ENCODE data around the gene PTPRN2.

PTPRN2 gene

DNA sequence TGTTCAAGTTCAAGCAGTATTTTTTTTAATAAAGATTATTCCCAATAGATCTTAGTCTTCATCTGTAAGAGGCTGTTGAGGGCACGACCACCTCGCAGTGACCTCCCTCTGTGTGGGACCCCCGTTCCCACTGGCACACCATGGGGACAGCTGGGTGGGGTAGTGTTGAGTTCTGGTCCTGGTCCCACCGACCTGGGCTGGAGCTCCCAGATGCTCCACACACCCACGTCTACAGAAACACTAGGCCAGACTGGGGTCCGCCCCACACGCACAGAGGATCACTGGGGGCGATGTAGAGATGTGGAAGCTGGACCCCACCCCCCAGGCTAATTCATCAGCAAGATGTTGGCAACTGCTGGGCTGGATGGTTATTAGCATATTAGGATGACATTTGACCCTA, 623.6 kb downstream of the PTPRN2 start:
- no peak for FAIRE-seq
- no peak for DNase-seq (ENCODE audit: insufficient read length, low spot score)
- no peak for TF ChIP-seq POLR2A (IDR thresholded peaks at IDR 0.05; ENCODE audit: low read depth, low read length)

DNA sequence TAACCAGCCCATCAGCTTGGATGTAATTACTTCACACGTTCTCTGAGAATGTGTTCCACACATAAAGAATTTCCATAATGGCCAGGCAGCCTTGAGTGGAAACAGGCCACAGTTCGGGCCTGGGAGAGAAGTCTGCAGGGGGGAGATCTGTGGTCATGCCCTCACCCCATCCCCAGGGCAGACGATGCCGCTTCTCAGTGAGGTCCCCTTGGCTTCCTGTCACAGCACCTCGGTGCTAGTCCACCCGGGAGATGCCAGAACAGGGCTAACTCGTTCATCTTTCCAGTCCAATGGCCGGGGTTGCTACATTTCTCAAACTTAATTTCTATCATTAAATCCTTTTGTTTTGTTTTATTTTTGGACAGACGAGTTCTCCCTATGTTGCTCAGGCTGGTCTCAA, 624.1 kb downstream of the PTPRN2 start:
- DNase-seq (ENCODE audit: insufficient read length, low spot score) (no peak), FAIRE-seq (no peak)

DNA sequence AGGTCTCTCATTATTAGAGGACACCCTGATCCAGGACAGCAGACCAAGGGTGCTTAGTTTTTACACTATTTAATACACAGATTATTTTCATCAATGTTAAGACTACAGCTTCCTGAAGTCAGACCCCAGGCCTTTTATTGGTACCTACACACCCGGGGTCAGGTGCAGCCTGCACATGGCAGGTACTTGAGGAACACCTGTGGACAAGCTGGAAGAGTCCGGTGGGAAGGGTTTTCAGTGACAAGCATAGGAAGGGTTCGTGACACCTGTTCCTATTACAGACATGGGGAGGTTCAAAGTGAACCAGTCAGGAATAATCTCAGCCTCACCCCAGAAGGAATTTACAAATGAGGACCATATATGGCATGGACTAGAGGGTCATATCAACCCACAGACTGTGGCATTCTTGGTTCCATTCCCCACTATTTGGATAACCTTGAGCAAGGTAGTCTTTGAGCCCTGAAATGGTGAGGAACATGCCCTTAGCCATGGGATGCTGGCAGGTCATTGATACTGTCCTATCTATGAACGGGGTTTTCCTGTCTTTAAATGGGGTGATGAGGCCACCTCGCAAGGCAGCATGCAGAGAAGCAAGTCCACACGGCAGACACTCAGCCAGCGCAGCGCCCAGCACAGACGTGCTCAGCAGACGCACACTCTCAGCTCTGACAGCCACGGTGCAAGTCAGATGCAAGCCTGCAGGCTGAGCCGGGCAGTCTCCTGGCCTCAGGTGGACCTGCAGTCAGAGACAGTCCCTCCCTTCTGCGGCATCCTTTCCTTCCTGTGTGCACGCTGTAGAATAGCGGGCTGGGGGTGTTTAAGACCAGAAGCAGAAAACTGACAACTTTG, 624.9 kb downstream of the PTPRN2 start:
- FAIRE-seq (no peak), DNase-seq (ENCODE audit: insufficient read length, low spot score) (no peak)
- TF ChIP-seq POLR2A (IDR thresholded peaks at IDR 0.05; ENCODE audit: low read depth, low read length), result no peak

More for the DNA sequence above, 624.1 kb downstream of the PTPRN2 start:
- TF ChIP-seq POLR2A (IDR thresholded peaks at IDR 0.05; ENCODE audit: low read depth, low read length), result no peak

DNA sequence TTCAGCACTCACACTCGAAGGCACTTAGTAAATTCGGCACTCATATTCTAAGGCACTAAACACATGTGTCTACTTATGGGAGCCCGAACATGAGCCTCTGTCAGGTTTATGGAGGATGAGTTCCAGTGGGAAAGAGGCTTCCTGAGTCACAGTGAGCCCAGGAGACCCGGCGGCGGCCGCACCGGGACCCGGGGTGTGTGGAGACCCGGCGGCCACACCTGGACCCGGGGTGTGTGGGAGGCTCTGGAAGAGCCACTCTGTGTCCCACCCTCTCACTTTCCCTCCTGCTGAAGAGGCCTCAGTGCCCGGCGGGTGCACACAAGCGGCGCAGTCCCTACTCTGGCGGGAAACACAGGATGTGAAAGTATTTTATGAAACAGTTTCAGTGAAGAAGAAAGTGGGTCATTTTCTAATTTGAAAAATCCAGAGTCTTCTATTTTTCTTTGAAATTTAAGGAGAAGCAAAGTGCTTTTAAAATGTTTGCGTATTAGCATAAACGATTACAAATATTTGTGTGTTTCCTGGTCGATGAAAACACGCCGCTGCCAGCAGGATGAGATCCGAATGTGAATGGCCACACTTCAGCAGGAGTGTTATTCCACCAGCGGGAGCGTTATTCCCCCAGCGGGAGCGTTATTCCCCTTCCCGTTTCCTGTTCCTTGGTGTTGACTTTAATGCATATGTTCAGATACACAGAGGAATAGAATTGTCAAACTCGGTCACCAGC, 625.7 kb downstream of the PTPRN2 start:
- TF ChIP-seq POLR2A (IDR thresholded peaks at IDR 0.05; ENCODE audit: low read depth, low read length), result no peak
- no peak for DNase-seq (ENCODE audit: insufficient read length, low spot score)
- no peak for FAIRE-seq

DNA sequence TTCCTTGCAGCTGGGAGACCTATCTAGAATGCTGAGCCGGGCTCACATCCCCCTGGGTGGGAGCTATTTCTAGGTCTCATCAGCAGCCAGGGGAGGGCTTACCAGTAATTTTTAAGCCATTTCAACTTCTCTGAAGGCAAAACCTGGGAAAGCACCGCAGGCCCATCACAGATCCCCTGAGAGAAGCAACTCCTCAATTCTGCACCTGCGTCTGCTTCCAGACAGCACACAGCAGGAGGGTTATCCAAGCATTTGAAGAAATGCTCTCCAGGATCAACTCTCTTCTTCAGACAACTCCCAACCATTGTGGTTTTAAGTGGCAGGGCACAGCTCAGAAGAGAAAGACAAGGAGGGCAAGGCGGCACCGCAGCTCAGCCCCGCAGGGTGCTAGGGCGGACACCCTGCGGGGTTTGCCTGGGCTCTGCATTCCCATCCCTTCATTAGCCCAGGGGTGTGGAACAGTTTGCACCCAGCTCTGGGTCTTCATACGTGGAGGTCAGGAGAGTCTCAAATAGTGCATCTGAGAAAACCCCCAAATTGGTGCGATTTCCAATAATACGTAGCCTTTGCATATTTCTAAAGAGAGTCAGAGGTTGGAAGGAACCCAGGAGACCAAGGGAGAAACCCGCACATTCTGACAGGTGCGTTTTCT, 632.1 kb downstream of the PTPRN2 start:
- no peak for TF ChIP-seq POLR2A (IDR thresholded peaks at IDR 0.05; ENCODE audit: low read depth, low read length)
- no peak for DNase-seq (ENCODE audit: insufficient read length, low spot score)
- FAIRE-seq, result no peak

DNA sequence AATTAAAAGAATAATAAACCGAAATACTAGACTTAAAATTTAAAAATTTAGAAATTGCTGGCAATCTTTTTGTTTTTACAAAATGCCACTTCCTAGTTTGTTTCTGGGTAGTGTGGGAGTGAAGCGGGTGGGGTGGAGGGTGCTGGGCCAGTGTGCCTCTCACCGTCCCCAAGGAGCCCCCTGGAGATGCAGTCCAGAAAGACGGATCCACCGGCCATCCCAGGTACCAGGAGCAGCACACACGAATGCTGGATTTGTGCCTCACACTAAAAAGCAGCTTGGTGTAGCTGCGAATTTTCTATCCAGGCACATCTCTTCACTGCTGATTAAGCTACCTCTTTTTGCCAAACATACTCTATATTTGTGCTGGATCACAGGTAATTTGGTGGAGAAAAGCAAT, 632.7 kb downstream of the PTPRN2 start:
- no peak for TF ChIP-seq POLR2A (IDR thresholded peaks at IDR 0.05; ENCODE audit: low read depth, low read length)
- FAIRE-seq, result no peak
- no peak for DNase-seq (ENCODE audit: insufficient read length, low spot score)

DNA sequence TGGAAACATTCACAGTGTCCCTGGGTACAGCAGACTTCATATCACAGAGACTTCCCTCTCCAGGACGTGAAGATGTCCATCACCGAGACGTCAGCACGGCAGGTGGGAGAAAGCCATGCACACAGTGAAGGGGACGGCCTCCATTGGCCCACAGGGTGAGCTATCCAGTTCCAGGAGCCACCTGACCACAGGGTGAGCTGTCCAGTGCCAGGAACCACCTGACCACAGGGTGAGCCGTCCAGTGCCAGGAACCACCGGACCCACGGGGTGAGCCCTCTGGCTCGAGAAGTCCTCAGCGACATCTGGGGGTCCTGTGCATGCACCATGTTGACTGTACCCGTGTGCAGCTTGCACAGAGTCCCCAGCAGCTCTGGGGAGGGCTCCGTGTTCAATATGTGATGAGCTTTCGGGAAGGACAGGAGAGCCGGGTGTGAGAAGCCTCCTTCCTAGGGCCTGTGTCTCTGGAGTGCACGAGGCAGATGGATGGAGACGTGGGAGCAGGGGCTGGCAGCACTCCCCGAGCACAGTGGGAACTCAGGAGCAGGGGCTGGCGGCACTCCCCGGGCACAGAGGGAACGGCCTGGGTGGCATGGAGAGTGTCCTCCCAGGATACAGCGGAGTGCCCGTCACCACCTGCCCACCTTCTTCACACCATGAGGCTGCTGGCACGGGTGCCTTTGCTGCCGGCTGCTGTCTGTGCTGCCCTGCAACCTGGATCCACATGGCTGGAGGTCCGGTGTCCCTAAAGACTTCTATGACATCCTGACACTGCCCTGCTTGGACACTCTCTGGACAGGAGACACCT, 634.6 kb downstream of the PTPRN2 start:
- FAIRE-seq (no peak), DNase-seq (ENCODE audit: insufficient read length, low spot score) (no peak)
- TF ChIP-seq POLR2A (IDR thresholded peaks at IDR 0.05; ENCODE audit: low read depth, low read length), result no peak

DNA sequence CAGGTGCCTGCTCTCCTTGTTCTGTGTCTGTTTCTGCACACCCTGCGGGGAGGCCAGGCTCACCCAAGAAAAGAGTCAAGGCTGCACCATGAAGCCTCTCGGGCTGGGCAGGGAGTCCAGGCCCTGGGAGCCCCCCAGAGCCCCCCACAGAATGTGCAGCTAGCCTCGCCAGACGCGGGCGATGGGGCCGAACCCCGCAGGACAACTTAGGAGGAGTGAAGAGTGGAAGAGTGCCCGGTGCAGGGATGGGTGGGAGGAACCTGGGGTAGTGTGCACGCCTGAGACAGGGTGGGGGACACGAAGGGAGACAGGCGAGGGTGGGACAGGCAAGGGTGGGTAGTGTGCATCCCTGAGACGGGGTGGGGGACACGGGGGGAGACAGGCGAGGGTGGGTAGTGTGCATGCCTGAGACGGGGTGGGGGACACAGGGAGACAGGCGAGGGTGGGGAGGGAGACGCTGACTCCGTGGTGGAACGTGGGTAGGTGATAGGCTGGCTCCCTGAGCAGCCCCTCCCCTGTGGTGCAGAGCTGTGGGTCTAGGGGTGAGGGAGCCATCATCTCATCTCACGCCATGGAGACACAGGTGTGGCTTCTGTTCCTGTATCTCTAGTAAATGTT, 635.5 kb downstream of the PTPRN2 start:
- TF ChIP-seq POLR2A (IDR thresholded peaks at IDR 0.05; ENCODE audit: low read depth, low read length), result no peak
- DNase-seq (ENCODE audit: insufficient read length, low spot score) (no peak), FAIRE-seq (no peak)

DNA sequence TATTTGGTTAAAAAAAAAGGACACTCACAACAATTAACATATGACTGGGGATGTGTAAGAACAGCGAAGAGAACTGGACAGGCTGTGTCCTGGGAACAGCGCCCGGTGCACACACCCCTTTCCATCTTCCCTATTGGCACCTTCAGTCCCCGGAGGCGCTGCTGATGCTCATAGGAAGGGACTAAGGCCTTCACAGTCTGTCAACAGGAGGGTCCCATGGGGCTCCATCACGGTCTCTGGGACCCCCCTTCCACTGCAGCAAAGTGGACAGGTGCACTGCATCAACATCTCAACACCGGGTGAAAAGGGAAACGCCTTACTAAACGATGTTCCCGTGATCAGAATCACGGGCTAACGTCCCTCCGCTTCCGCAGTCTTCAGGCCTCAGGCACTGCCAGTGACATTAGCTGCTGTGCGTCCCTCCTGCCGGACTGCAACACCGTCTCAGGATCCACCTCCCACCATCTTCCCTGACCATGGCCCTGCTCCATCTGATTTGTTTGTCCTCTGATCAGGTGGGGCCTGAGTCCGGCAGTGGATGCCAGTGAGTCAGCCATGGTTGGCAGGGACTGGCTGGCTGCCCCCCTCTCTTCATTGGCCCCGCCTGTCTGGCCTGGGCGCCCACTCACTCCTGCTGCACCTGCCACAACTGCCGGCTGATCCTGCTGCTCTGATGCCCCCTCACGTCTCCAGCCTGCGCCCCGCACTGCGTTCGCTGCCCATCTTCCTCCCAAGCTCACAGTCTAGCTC, 636.1 kb downstream of the PTPRN2 start:
- no peak for DNase-seq (ENCODE audit: insufficient read length, low spot score)

DNA sequence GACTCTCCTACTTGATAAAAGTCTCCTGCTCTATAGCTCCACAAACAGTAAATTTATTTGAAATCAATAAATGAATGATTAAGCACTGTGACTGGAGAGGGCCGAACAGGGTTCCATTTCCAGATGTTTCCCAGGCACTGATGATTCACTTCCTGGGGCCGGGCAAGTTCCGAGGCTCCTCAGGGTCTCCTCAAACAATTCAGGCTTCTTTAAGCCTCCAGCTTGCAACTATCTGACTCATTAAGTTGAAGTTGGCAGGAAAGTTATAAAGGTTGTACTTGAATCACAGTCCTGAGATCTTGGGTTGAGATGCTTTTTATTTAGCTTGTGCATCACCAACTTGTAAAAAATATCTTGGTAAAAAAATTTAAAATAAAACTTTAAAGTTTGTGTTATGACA, 637.9 kb downstream of the PTPRN2 start:
- DNase-seq (ENCODE audit: insufficient read length, low spot score) (peak; percentile 59), FAIRE-seq (no peak)
- no peak for TF ChIP-seq POLR2A (IDR thresholded peaks at IDR 0.05; ENCODE audit: low read depth, low read length)

More for the DNA sequence above, 636.1 kb downstream of the PTPRN2 start:
- FAIRE-seq, result no peak
- TF ChIP-seq POLR2A (IDR thresholded peaks at IDR 0.05; ENCODE audit: low read depth, low read length), result no peak

DNA sequence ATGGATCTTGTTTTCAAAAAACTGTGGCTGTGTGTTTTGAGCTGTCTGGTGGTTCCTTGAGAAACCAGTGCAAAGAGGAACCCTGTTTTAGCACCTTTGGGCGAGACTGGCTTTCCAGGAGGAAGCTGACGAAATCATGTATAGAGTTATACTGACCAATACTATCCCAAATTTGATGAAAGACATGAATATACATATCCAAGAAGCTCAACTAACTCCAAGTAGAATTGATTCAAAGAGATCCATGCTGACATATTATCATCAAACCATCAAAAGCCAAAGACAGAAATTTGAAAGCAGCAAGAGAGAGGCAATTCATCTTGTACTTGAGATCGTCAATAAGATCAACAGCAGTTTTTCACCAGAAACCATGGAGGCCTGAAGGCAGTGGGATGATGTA, 640.1 kb downstream of the PTPRN2 start:
- FAIRE-seq (no peak), DNase-seq (ENCODE audit: insufficient read length, low spot score) (no peak)
- TF ChIP-seq POLR2A (IDR thresholded peaks at IDR 0.05; ENCODE audit: low read depth, low read length), result no peak

DNA sequence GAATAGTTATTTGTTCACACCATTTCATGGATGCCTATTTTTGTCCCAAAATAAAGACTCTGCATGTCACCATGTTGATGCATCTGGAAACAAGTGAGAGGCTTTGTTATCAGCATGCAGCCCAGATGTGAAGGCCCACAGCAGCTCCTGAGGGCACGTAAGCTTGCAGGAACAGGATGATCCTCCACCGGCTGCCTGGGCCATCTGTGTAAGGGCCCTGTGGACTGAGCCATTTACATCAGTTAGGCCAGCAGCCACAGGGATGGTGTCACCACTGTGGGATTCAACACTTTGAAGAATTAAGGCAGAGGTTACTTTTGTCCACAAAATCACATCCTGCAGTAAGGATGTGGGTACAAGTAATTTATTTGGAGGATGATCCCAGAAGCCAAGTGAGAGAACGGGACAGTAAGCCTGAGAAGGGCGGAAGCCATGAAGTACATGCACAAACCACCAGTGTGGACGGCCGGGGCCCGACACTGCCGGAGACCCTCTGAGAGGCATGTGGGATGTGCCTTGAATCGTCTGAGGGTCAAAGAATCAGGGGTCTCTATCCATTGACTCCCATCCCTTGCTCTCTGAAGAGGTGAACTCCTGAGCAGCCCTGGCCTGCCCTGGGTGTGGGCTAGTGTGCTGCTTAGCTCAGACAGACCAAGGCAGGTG, 641.1 kb downstream of the PTPRN2 start:
- DNase-seq (ENCODE audit: insufficient read length, low spot score), result no peak
- no peak for FAIRE-seq
- TF ChIP-seq POLR2A (IDR thresholded peaks at IDR 0.05; ENCODE audit: low read depth, low read length), result no peak
